ENCODE measurements around the gene DMC1.

- no peak for TF ChIP-seq CTCF (IDR thresholded peaks at IDR 0.05)
- TF ChIP-seq POLR2A (IDR thresholded peaks at IDR 0.05), result no peak
These were observed 59.5 kb downstream of the DMC1 start for GRCh38 chr22:38510416-38510970.
